ENCODE data around the gene POU3F2. TPM values are rescaled to one million over a fixed set of nuclear protein-coding genes. Genes with fewer than 3 reads are reported as not detected.

The POU3F2 gene
- total and polyA plus RNA-seq, 2 donors (not counting 1 experiment from before 2014, with no cell fraction given), result not detected

DNA sequence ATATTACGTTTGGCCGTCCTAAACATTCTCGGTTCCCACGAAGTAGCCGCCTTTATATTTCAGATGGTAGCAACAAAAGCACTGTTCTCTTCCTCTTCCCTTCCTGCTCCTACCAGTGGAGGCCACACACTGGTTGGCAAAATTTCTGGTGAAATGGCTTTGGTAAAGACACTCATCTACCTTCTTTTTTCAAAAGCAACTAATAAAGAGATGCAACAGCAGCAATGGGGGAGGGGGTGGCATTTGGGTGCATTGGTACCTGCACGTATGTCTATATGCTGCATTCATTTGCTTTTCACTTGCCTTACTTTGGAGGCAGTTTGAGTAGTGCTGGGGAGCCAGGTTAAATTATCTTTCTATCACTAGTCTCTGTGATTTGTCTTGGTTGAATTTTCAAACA lies 6.0 kb downstream of the POU3F2 start:
- Histone ChIP-seq H2AFZ (ENCODE audit: insufficient read depth, low read depth, low read length, poor library complexity, severe bottlenecking) (no peak overlapping the region), H3K9ac (ENCODE audit: low read length) (no peak overlapping the region), H3K4me2 (replicated peaks; ENCODE audit: low read depth, low read length, poor library complexity, severe bottlenecking) (no peak overlapping the region), H3K9me3 (ENCODE audit: control extremely low read depth in 1 of 3, control insufficient read depth in 2 of 3, insufficient read depth in 1 of 3, low read length in 2 of 3) (peaks cover 0 to 27% (median 0%) of the 10 kb centered on the region in 3 donors), H3K36me3 (replicated peaks in 1 of 2; ENCODE audit: control extremely low read depth in 1 of 2, control insufficient read depth in 1 of 2, extremely low read depth in 1 of 2, insufficient read depth in 2 of 2, low read length in 1 of 2) (no peaks in the 10 kb centered on the region), H4K20me1 (ENCODE audit: control insufficient read depth, insufficient read depth, low read length, poor library complexity, severe bottlenecking) (no peaks in the 10 kb centered on the region), H3K79me2 (ENCODE audit: control insufficient read depth, insufficient read depth, low read length) (no peaks in the 10 kb centered on the region), H3K27ac (ENCODE audit: low read length in 2 of 2) (no peak overlapping the region), H3K27me3 (replicated peaks in 1 of 4; ENCODE audit: control extremely low read depth in 1 of 4, control insufficient read depth in 3 of 4, insufficient read depth in 4 of 4, low read length in 3 of 4) (peaks cover 1 to 83% (median 76%) of the 10 kb centered on the region in 4 experiments), H3K4me1 (ENCODE audit: control insufficient read depth in 2 of 2, insufficient read depth in 2 of 2, low read length in 2 of 2) (peaks cover 32 to 49% of the 10 kb centered on the region in 2 donors), H3K4me3 (ENCODE audit: control extremely low read depth in 1 of 5, extremely low read depth in 1 of 5, insufficient read depth in 1 of 5, low read depth in 2 of 5, low read length in 4 of 5) (no peak overlapping the region)
- intact Hi-C loops (cut with micrococcal nuclease), result loop anchor here (5.0 kb wide), 2 partner anchors 762 to 1627 kb away; no protein-coding TSS in a partner anchor
- TF ChIP-seq EZH2 (IDR thresholded peaks at IDR 0.05; ENCODE audit: borderline replicate concordance, insufficient read depth, low read depth, low read length, poor library complexity, severe bottlenecking), result no peak
- TF ChIP-seq, protein P1, sequence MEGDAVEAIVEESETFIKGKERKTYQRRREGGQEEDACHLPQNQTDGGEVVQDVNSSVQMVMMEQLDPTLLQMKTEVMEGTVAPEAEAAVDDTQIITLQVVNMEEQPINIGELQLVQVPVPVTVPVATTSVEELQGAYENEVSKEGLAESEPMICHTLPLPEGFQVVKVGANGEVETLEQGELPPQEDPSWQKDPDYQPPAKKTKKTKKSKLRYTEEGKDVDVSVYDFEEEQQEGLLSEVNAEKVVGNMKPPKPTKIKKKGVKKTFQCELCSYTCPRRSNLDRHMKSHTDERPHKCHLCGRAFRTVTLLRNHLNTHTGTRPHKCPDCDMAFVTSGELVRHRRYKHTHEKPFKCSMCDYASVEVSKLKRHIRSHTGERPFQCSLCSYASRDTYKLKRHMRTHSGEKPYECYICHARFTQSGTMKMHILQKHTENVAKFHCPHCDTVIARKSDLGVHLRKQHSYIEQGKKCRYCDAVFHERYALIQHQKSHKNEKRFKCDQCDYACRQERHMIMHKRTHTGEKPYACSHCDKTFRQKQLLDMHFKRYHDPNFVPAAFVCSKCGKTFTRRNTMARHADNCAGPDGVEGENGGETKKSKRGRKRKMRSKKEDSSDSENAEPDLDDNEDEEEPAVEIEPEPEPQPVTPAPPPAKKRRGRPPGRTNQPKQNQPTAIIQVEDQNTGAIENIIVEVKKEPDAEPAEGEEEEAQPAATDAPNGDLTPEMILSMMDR (IDR thresholded peaks at IDR 0.05), result no peak
- Mint-ChIP-seq H3K4me1 (peaks cover 28% of the 10 kb centered on the region), H3K9me3 (ENCODE audit: insufficient read depth) (no peaks in the 10 kb centered on the region), H3K4me3 (no peak overlapping the region), H3K27ac (no peak overlapping the region), H3K27me3 (peaks cover 78% of the 10 kb centered on the region)
- ATAC-seq (ENCODE audit: low read depth), result no peak
- 50% methylated on average over 1 of the region's 6 CpGs for WGBS (ENCODE audit: insufficient coverage)
- ChIA-PET POLR2A (no interaction called here), CTCF (no interaction called here)
- peak; percentile 2 for DNase-seq

DNA sequence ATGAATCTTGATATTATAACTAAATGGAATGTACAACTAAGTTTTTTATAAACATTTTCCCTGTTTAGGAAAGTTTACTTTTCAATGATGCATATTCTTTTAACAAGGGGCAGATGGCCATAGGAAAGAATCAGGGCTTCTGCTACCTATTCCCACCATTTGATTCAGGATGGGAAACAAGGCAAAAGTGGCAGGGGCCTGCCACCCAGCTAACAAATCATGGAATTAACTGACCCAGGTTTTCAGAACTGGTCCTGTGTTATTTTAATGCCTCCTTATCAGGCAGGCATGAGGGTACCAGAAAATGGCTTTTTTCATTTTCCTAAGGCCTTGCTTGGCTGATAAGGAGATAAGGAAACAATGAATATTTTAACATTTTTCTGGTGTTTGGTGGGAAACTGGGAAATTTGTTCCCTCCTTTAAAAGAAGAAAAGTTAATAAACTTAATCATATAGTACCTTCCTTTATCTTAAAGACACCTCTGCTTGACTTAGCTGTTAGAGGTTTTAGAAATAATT lies 6.7 kb downstream of the POU3F2 start:
- Histone ChIP-seq H3K9ac (ENCODE audit: low read length) (no peak overlapping the region), H3K36me3 (replicated peaks in 1 of 2; ENCODE audit: control extremely low read depth in 1 of 2, control insufficient read depth in 1 of 2, extremely low read depth in 1 of 2, insufficient read depth in 2 of 2, low read length in 1 of 2) (no peaks in the 10 kb centered on the region), H3K27ac (ENCODE audit: low read length in 2 of 2) (no peak overlapping the region), H3K4me3 (ENCODE audit: control extremely low read depth in 1 of 5, extremely low read depth in 1 of 5, insufficient read depth in 1 of 5, low read depth in 2 of 5, low read length in 4 of 5) (no peak overlapping the region), H3K9me3 (ENCODE audit: control extremely low read depth in 1 of 3, control insufficient read depth in 2 of 3, insufficient read depth in 1 of 3, low read length in 2 of 3) (peaks cover 0 to 21% (median 0%) of the 10 kb centered on the region in 3 donors), H3K79me2 (ENCODE audit: control insufficient read depth, insufficient read depth, low read length) (no peaks in the 10 kb centered on the region), H2AFZ (ENCODE audit: insufficient read depth, low read depth, low read length, poor library complexity, severe bottlenecking) (no peak overlapping the region), H4K20me1 (ENCODE audit: control insufficient read depth, insufficient read depth, low read length, poor library complexity, severe bottlenecking) (no peaks in the 10 kb centered on the region), H3K27me3 (replicated peaks in 1 of 4; ENCODE audit: control extremely low read depth in 1 of 4, control insufficient read depth in 3 of 4, insufficient read depth in 4 of 4, low read length in 3 of 4) (peaks cover 1 to 83% (median 76%) of the 10 kb centered on the region in 4 experiments), H3K4me2 (replicated peaks; ENCODE audit: low read depth, low read length, poor library complexity, severe bottlenecking) (no peak overlapping the region), H3K4me1 (ENCODE audit: control insufficient read depth in 2 of 2, insufficient read depth in 2 of 2, low read length in 2 of 2) (peaks cover 30 to 48% of the 10 kb centered on the region in 2 donors)
- Mint-ChIP-seq H3K4me3 (no peak overlapping the region), H3K27me3 (peaks cover 78% of the 10 kb centered on the region), H3K27ac (no peak overlapping the region), H3K4me1 (peaks cover 30% of the 10 kb centered on the region), H3K9me3 (ENCODE audit: insufficient read depth) (no peaks in the 10 kb centered on the region)
- TF ChIP-seq, protein P1 (IDR thresholded peaks at IDR 0.05), result no peak
- TF ChIP-seq EZH2 (IDR thresholded peaks at IDR 0.05; ENCODE audit: borderline replicate concordance, insufficient read depth, low read depth, low read length, poor library complexity, severe bottlenecking), result no peak
- intact Hi-C loops (cut with micrococcal nuclease), result loop anchor here (5.0 kb wide), 2 partner anchors 761 to 1626 kb away; no protein-coding TSS in a partner anchor
- ATAC-seq (ENCODE audit: low read depth), result no peak
- ChIA-PET POLR2A (interaction anchor here (0.7 kb wide), 1 partner anchor 1606 kb away, joined by 3 read pairs; no protein-coding TSS in a partner anchor), CTCF (interaction anchor here (1.1 kb wide), 1 partner anchor 770 kb away, joined by 3 read pairs; no protein-coding TSS in a partner anchor)
- DNase-seq, result no peak

All from B cell (primary cell).